Measurements from ENCODE around the gene GPX4. TPM values are rescaled to one million over a fixed set of nuclear protein-coding genes. Genes with fewer than 3 reads are reported as not detected.
A peak's percentile ranks its signal among the peaks of the same experiment; 100 is the strongest.

Gene GPX4
- total RNA-seq, 4 donors from 2014 or later, result 616 to 907 (median 819) TPM

DNA sequence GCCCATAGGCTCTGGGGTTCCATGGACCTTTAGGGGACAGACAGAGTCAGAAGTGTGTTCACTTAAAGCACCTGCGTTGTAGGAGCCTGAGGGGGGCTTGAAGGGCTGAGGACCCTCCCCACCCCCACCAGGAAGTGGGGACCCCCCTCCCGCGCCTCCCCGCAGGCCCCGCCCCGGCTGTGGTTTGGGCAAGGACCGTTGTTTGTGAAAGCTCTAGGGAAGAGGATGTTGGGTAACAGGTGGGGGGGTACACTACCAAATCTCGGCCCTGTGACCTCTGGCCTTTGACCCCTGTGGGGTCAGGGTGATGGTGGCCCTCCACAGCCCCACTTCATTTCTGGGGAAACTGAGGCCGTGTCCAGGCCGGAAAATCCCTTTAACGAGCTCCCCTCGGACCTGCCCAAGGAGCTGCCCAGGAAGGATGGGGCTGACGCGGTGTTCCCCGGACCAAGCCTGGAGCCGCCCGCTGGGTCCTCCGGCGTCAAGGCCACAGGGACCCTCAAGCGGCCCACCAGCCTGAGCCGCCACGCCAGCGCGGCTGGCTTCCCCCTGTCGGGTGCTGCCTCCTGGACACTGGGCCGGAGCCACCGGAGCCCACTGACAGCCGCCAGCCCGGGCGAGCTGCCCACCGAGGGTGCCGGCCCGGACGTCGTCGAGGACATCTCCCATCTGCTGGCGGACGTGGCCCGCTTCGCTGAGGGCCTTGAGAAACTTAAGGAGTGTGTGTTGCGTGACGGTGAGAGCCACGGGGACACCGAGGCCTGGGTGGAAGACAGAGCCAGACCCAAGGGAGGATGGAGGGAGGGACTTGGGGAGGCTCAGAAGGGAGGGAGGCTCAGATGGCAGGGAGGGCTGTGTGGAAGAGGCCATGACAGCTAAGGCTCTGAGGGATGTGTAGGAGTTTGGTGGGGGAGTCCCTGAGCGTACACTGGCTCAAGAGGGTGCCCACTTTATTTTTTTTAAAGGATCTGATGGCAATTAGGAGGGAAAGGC lies 35.5 kb upstream of the GPX4 start:
- H3K36me3 ChIP-seq, result no peaks in the 10 kb centered on the region
- TF ChIP-seq CTCF (IDR thresholded peaks at IDR 0.05 in 4 of 5, conservative IDR thresholded peaks at IDR 0.05 in 1 of 5) (no peak), POLR2A (IDR thresholded peaks at IDR 0.05) (no peak)
- peak overlapping the region in 2 of 4 donors; percentile 34 for H3K4me3 ChIP-seq
- no peaks in the 10 kb centered on the region for H3K9me3 ChIP-seq
- in situ Hi-C loops (cut with MboI; ENCODE audit: low sequenced_read_pairs in 4 of 4) (no loop called here), intact Hi-C loops (cut with DNase I; ENCODE audit: low total_unique reads) (no loop called here)
- peaks cover 57 to 84% (median 71%) of the 10 kb centered on the region in 3 donors for H3K27me3 ChIP-seq
- ATAC-seq (no peak), DNase-seq (no peak)
- H3K4me1 ChIP-seq, result peaks cover 4 to 18% of the 10 kb centered on the region in 2 donors
- H3K27ac ChIP-seq, result no peak overlapping the region

DNA sequence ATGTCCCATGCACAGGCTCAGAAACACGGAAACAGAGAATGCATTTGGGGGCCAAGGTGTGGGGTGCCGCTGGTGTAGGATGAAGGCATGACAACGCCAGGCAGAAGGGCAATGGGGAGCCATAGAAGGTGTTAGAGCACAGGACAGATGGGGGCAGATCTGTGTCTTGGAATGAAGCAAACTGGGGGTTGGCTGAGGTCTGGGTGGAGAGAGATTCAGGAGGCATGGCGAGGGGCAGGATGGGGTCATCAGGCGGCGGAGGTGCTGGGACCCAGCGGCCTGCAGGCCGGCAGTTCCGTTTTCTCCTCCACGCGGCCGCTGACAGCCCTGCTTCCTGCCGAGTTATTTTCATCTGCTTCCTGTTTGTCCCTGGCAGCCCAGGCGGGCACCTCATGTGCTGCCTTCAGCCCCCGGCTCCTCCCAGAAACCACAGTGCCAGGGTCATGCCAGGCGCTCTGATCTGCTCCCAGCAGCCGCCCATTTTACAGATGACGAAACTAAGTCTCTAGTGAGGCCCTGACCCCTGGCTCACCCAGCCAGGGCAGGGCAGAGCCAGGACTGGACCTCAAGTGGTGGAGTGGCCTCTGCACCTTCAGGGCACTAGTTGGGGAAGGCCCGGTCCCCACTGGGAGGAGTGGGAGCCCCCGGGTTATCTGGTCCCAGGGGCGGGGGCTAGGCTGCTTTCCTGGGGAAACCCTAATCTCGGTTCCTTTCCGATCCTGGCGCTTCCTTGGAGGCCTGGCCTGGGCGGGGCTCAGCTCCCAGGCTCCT lies 34.6 kb upstream of the GPX4 start:
- H3K4me1 ChIP-seq, result peaks cover 4 to 18% of the 10 kb centered on the region in 2 donors
- intact Hi-C loops (cut with DNase I; ENCODE audit: low total_unique reads) (no loop called here), in situ Hi-C loops (cut with MboI; ENCODE audit: low sequenced_read_pairs in 4 of 4) (no loop called here)
- H3K4me3 ChIP-seq, result peak overlapping the region in 1 of 4 donors; percentile 34
- H3K9me3 ChIP-seq, result no peaks in the 10 kb centered on the region
- no peak overlapping the region for H3K27ac ChIP-seq
- H3K27me3 ChIP-seq, result peaks cover 57 to 76% (median 71%) of the 10 kb centered on the region in 3 donors
- TF ChIP-seq POLR2A (IDR thresholded peaks at IDR 0.05) (no peak), CTCF (IDR thresholded peaks at IDR 0.05 in 4 of 5, conservative IDR thresholded peaks at IDR 0.05 in 1 of 5) (no peak)
- ATAC-seq (no peak), DNase-seq (peak; percentile 27 to 60)
- H3K36me3 ChIP-seq, result no peaks in the 10 kb centered on the region

GRCh38 chr19:1070576-1070930 lies 33.2 kb upstream of the GPX4 start:
- intact Hi-C loops (cut with DNase I; ENCODE audit: low total_unique reads) (no loop called here), in situ Hi-C loops (cut with MboI; ENCODE audit: low sequenced_read_pairs in 4 of 4) (no loop called here)
- ATAC-seq (no peak), DNase-seq (no peak)
- Histone ChIP-seq H3K4me1 (peaks cover 0 to 13% of the 10 kb centered on the region in 2 donors), H3K27me3 (peaks cover 57 to 69% (median 69%) of the 10 kb centered on the region in 3 donors), H3K36me3 (no peaks in the 10 kb centered on the region), H3K4me3 (no peak overlapping the region), H3K9me3 (no peaks in the 10 kb centered on the region), H3K27ac (no peak overlapping the region)
- TF ChIP-seq CTCF (IDR thresholded peaks at IDR 0.05 in 4 of 5, conservative IDR thresholded peaks at IDR 0.05 in 1 of 5) (no peak), POLR2A (IDR thresholded peaks at IDR 0.05) (no peak)

- H3K36me3 ChIP-seq, result no peaks in the 10 kb centered on the region
- TF ChIP-seq POLR2A (IDR thresholded peaks at IDR 0.05) (no peak), CTCF (IDR thresholded peaks at IDR 0.05 in 4 of 5, conservative IDR thresholded peaks at IDR 0.05 in 1 of 5) (no peak)
- peaks cover 57 to 63% (median 63%) of the 10 kb centered on the region in 3 donors for H3K27me3 ChIP-seq
- H3K4me1 ChIP-seq, result peaks cover 0 to 9% of the 10 kb centered on the region in 2 donors
- no peaks in the 10 kb centered on the region for H3K9me3 ChIP-seq
- intact Hi-C loops (cut with DNase I; ENCODE audit: low total_unique reads) (no loop called here), in situ Hi-C loops (cut with MboI; ENCODE audit: low sequenced_read_pairs in 4 of 4) (no loop called here)
- no peak overlapping the region for H3K4me3 ChIP-seq
- DNase-seq (no peak), ATAC-seq (no peak)
- no peak overlapping the region for H3K27ac ChIP-seq
Observed at GRCh38 chr19:1070931-1071791, 32.6 kb upstream of the GPX4 start.
